ENCODE data around the gene RGP1.

GRCh38 chr9:35792024-35792813, 43.1 kb downstream of the RGP1 start:
- no peak for TF ChIP-seq CTCF (IDR thresholded peaks at IDR 0.05)
- TF ChIP-seq POLR2A (IDR thresholded peaks at IDR 0.05): no peak

Measured in prostate gland (tissue), 2 donors.